ENCODE measurements around the gene HOXC13. TPM values are rescaled to one million over a fixed set of nuclear protein-coding genes. Genes with fewer than 3 reads are reported as not detected.

HOXC13 gene
- total and polyA plus RNA-seq, 9 of the 15 experiments (the other 6 are each of a cell fraction or from before 2014, with no cell fraction given): 0.03 to 0.29 (median 0.17) TPM; not detected in 2

DNA sequence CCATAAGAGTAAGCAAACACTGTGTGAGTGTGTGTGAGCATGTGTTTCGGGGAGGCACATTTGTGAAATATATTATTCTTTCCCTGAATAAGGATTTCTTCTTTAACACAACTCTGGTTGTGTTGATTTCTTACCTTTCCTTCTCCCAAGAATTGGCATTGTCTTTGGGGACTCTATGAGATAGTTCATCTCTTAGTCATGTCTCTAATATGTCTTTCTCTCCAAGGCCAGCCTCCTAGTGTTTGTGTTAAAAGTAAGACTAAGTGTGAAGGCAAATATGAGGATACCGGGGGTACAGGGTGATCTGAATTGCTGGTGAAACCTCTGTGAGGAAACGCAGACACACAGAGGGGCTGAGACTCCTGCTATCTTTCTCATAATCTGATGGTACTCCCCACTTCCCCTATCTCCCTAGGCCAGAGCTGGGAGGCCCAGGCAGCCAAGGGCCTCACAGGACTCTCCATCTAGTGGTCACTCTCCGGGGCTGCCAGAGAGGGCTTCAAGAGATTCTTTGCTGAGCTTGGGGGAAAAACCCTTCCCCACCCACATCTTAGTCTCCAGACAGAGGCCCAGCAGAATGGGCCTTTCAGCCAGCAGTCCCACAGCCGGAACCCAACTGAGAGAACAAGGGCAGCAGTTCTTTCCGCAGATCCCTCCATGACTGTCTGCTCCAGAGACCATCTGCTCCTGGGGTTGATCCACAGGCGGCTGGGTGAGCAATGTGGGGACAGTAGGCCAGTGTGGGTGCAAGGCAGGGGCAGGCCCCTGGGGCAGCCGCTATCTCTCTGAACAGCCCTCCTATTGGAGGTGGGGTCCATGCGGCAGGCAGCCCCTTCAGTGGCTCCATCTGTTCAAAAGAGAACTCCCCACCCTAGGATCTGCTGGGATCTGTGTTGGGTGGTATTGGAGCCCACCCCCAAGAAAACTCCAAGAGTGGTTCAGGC, 10.3 kb downstream of the HOXC13 start (continued):
- TF ChIP-seq, protein P1, sequence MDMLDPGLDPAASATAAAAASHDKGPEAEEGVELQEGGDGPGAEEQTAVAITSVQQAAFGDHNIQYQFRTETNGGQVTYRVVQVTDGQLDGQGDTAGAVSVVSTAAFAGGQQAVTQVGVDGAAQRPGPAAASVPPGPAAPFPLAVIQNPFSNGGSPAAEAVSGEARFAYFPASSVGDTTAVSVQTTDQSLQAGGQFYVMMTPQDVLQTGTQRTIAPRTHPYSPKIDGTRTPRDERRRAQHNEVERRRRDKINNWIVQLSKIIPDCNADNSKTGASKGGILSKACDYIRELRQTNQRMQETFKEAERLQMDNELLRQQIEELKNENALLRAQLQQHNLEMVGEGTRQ (CRISPR knock-in tag; IDR thresholded peaks at IDR 0.05): no peak
- no peak for TF ChIP-seq TGIF2 (CRISPR knock-in tag; IDR thresholded peaks at IDR 0.05)
- no peak for TF ChIP-seq ZNF717 (CRISPR knock-in tag; IDR thresholded peaks at IDR 0.05)
- TF ChIP-seq FOXA1 (IDR thresholded peaks at IDR 0.05; ENCODE audit: borderline replicate concordance): no peak
- TF ChIP-seq, protein P2, sequence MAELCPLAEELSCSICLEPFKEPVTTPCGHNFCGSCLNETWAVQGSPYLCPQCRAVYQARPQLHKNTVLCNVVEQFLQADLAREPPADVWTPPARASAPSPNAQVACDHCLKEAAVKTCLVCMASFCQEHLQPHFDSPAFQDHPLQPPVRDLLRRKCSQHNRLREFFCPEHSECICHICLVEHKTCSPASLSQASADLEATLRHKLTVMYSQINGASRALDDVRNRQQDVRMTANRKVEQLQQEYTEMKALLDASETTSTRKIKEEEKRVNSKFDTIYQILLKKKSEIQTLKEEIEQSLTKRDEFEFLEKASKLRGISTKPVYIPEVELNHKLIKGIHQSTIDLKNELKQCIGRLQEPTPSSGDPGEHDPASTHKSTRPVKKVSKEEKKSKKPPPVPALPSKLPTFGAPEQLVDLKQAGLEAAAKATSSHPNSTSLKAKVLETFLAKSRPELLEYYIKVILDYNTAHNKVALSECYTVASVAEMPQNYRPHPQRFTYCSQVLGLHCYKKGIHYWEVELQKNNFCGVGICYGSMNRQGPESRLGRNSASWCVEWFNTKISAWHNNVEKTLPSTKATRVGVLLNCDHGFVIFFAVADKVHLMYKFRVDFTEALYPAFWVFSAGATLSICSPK (IDR thresholded peaks at IDR 0.05; ENCODE audit: borderline replicate concordance): no peak
- TF ChIP-seq, protein P3, sequence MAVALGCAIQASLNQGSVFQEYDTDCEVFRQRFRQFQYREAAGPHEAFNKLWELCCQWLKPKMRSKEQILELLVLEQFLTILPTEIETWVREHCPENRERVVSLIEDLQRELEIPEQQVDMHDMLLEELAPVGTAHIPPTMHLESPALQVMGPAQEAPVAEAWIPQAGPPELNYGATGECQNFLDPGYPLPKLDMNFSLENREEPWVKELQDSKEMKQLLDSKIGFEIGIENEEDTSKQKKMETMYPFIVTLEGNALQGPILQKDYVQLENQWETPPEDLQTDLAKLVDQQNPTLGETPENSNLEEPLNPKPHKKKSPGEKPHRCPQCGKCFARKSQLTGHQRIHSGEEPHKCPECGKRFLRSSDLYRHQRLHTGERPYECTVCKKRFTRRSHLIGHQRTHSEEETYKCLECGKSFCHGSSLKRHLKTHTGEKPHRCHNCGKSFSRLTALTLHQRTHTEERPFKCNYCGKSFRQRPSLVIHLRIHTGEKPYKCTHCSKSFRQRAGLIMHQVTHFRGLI (CRISPR knock-in tag; IDR thresholded peaks at IDR 0.05): no peak
- TF ChIP-seq, protein P4, sequence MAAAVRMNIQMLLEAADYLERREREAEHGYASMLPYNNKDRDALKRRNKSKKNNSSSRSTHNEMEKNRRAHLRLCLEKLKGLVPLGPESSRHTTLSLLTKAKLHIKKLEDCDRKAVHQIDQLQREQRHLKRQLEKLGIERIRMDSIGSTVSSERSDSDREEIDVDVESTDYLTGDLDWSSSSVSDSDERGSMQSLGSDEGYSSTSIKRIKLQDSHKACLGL (CRISPR knock-in tag; IDR thresholded peaks at IDR 0.05; ENCODE audit: borderline replicate concordance, poor library complexity, severe bottlenecking): no peak
- no peak for TF ChIP-seq ZNF778 (CRISPR knock-in tag; IDR thresholded peaks at IDR 0.05)
- TF ChIP-seq NFXL1 (CRISPR knock-in tag; IDR thresholded peaks at IDR 0.05): no peak
- no peak for TF ChIP-seq RNF2 (IDR thresholded peaks at IDR 0.05)
- TF ChIP-seq, protein P5, sequence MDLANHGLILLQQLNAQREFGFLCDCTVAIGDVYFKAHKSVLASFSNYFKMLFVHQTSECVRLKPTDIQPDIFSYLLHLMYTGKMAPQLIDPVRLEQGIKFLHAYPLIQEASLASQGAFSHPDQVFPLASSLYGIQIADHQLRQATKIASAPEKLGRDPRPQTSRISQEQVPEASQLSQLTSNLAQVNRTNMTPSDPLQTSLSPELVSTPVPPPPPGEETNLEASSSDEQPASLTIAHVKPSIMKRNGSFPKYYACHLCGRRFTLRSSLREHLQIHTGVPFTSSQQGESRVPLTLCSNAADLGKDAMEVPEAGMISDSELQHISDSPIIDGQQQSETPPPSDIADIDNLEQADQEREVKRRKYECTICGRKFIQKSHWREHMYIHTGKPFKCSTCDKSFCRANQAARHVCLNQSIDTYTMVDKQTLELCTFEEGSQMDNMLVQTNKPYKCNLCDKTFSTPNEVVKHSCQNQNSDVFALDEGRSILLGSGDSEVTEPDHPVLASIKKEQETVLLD (IDR thresholded peaks at IDR 0.05): no peak
- TF ChIP-seq JUND (IDR thresholded peaks at IDR 0.05; ENCODE audit: borderline replicate concordance, low read depth, low read length): peak; percentile 35; the same call in 1 of the 2 replicates
- no peak for TF ChIP-seq JUND (tag; IDR thresholded peaks at IDR 0.05; ENCODE audit: borderline replicate concordance, low read depth, low read length)
- TF ChIP-seq ZNF174 (CRISPR knock-in tag; IDR thresholded peaks at IDR 0.05): no peak
- no peak for TF ChIP-seq HEY1 (CRISPR knock-in tag; IDR thresholded peaks at IDR 0.05; ENCODE audit: borderline replicate concordance)
- TF ChIP-seq TAF7 (tag; IDR thresholded peaks at IDR 0.05): no peak
- TF ChIP-seq ZNF584 (CRISPR knock-in tag; IDR thresholded peaks at IDR 0.05; ENCODE audit: low read depth): no peak
- no peak for TF ChIP-seq PRMT5 (CRISPR knock-in tag; IDR thresholded peaks at IDR 0.05)
- peak; percentile 44; the same call in 1 of the 2 replicates for TF ChIP-seq FOSL1 (tag; conservative IDR thresholded peaks at IDR 0.05)
- no peak for TF ChIP-seq ZNF431 (CRISPR knock-in tag; IDR thresholded peaks at IDR 0.05)
- TF ChIP-seq SIN3B (IDR thresholded peaks at IDR 0.05; ENCODE audit: low read depth): no peak

Data from K562 (cell line).